Measurements from ENCODE around the gene SOX9. TPM values are rescaled to one million over a fixed set of nuclear protein-coding genes. Genes with fewer than 3 reads are reported as not detected.

The SOX9 gene
- total and polyA plus RNA-seq, 4 donors, result 0.42 to 1.7 (median 0.99) TPM

- no peak for TF ChIP-seq ATF3 (IDR thresholded peaks at IDR 0.05)
- no peak for TF ChIP-seq RXRA (IDR thresholded peaks at IDR 0.05)
- no peak for TF ChIP-seq EGR1 (IDR thresholded peaks at IDR 0.05; ENCODE audit: low read depth in 2 of 2)
- no peak for TF ChIP-seq ZBTB33 (IDR thresholded peaks at IDR 0.05)
Observed at GRCh38 chr17:72146371-72146770, 25.6 kb downstream of the SOX9 start (continued).

GRCh38 chr17:72150632-72151460, 30.0 kb downstream of the SOX9 start:
- WGBS, result 57% methylated on average over 11 of the region's 11 CpGs
- Histone ChIP-seq H3K27me3 (ENCODE audit: control insufficient read depth in 4 of 4, insufficient read depth in 4 of 4, low read length in 3 of 4) (peaks cover 0 to 2% (median 0%) of the 10 kb centered on the region in 4 donors), H3K9ac (ENCODE audit: low read depth in 1 of 2, low read length in 2 of 2) (no peak overlapping the region)

GRCh38 chr17:72151565-72152386, 31.0 kb downstream of the SOX9 start:
- H3K27ac ChIP-seq (ENCODE audit: low read depth in 1 of 2, low read length in 2 of 2), result no peak overlapping the region
- TF ChIP-seq FOXA2 (IDR thresholded peaks at IDR 0.05), result peak; percentile 47
- TF ChIP-seq RXRA (IDR thresholded peaks at IDR 0.05), result peak; percentile 44 to 91
- peak; percentile 97 to 98 for TF ChIP-seq JUND (IDR thresholded peaks at IDR 0.05)
- TF ChIP-seq ZBTB33 (IDR thresholded peaks at IDR 0.05), result peak; percentile 61
- peak; percentile 32 for TF ChIP-seq NR2F2 (IDR thresholded peaks at IDR 0.05)
- peak; percentile 28 to 66 for TF ChIP-seq HNF4A (conservative IDR thresholded peaks at IDR 0.05)
- no peak for TF ChIP-seq GABPA (IDR thresholded peaks at IDR 0.05 in 1 of 2, conservative IDR thresholded peaks at IDR 0.05 in 1 of 2)
- TF ChIP-seq TAF1 (conservative IDR thresholded peaks at IDR 0.05), result no peak
- TF ChIP-seq FOXA1 (IDR thresholded peaks at IDR 0.05), result peak; percentile 32
- no peak for TF ChIP-seq HNF4G (IDR thresholded peaks at IDR 0.05)
- peak in 1 of 2 donors; percentile 29 for TF ChIP-seq RAD21 (IDR thresholded peaks at IDR 0.05)
- no peak for TF ChIP-seq SP1 (IDR thresholded peaks at IDR 0.05)
- peak; percentile 79 for TF ChIP-seq ATF3 (IDR thresholded peaks at IDR 0.05)

More at GRCh38 chr17:72150632-72151460, 30.0 kb downstream of the SOX9 start:
- Histone ChIP-seq H3K4me3 (ENCODE audit: low read depth in 1 of 3, low read length in 3 of 3) (no peak overlapping the region), H3K36me3 (ENCODE audit: control insufficient read depth in 4 of 4, insufficient read depth in 3 of 4, low read depth in 1 of 4, low read length in 3 of 4) (no peaks in the 10 kb centered on the region), H3K27ac (ENCODE audit: low read depth in 1 of 2, low read length in 2 of 2) (no peak overlapping the region), H3K9me3 (ENCODE audit: control insufficient read depth in 4 of 4, low read length in 3 of 4) (no peaks in the 10 kb centered on the region), H3K4me1 (ENCODE audit: control insufficient read depth in 4 of 4, insufficient read depth in 4 of 4, low read length in 3 of 4) (no peaks in the 10 kb centered on the region)
- TF ChIP-seq NR2F2 (IDR thresholded peaks at IDR 0.05) (no peak), JUND (IDR thresholded peaks at IDR 0.05) (no peak), EGR1 (IDR thresholded peaks at IDR 0.05; ENCODE audit: low read depth in 2 of 2) (no peak), TAF1 (conservative IDR thresholded peaks at IDR 0.05) (no peak), HNF4G (IDR thresholded peaks at IDR 0.05) (no peak), CTCF (IDR thresholded peaks at IDR 0.05; ENCODE audit: low read depth, low read length, missing input control) (no peak)
- no peak for DNase-seq (ENCODE audit: low spot score)

More at GRCh38 chr17:72151565-72152386, 31.0 kb downstream of the SOX9 start:
- Histone ChIP-seq H3K4me3 (ENCODE audit: low read depth in 1 of 3, low read length in 3 of 3) (no peak overlapping the region), H3K27me3 (ENCODE audit: control insufficient read depth in 4 of 4, insufficient read depth in 4 of 4, low read length in 3 of 4) (peaks cover 0 to 2% (median 0%) of the 10 kb centered on the region in 4 donors), H3K4me1 (ENCODE audit: control insufficient read depth in 4 of 4, insufficient read depth in 4 of 4, low read length in 3 of 4) (no peaks in the 10 kb centered on the region), H3K36me3 (ENCODE audit: control insufficient read depth in 4 of 4, insufficient read depth in 3 of 4, low read depth in 1 of 4, low read length in 3 of 4) (no peaks in the 10 kb centered on the region), H3K9me3 (ENCODE audit: control insufficient read depth in 4 of 4, low read length in 3 of 4) (no peaks in the 10 kb centered on the region), H3K9ac (ENCODE audit: low read depth in 1 of 2, low read length in 2 of 2) (no peak overlapping the region)
- no peak for DNase-seq (ENCODE audit: low spot score)
- 31% methylated on average over 11 of the region's 11 CpGs for WGBS
